IMR-90 (cell line): ENCODE measurements around the gene DRICH1. TPM values are rescaled to one million over a fixed set of nuclear protein-coding genes. Genes with fewer than 3 reads are reported as not detected.

Experiments used
- ATAC-seq: fragments of 200-7000 bp; cut with Tn5 transposase; 2 replicates; pipeline ENCODE4 v1.9.1; 2020; ENCODE audit warnings: low read depth, mild to moderate bottlenecking, moderate library complexity
- BruUV-seq: library from RNA; stranded (reverse); fragments of 400-500 nt; replicated peaks from 2 replicates; lab custom pipeline; 2021; lab: Mats Ljungman, UMichigan
- CTCF ChIA-PET: fragments of 300-600 bp; formaldehyde crosslinking; extraction: SDS; loops from one replicate; lab custom pipeline; 2021; ENCODE audit warnings: antibody characterized with exemption; lab: Yijun Ruan, JAX
- POLR2A ChIA-PET: fragments of 300-600 bp; sonication (Branson Sonifier 250); formaldehyde crosslinking; loops from one replicate; lab custom pipeline; 2022; ENCODE audit warnings: antibody characterized with exemption; ENCODE audit not compliant: unreplicated experiment; lab: Charles Lee
- DNase-seq: peaks from one replicate; pipeline ENCODE4 v3.0.0; 2013
- H2AFZ ChIP-seq: replicated peaks from 2 replicates; pipeline ENCODE3; 2013; ENCODE audit warnings: low read length, mild to moderate bottlenecking; ENCODE audit not compliant: poor library complexity
- H2AK5ac ChIP-seq: 2 replicates; pipeline ENCODE4 v1.6.1; 2013; ENCODE audit warnings: low read depth, low read length, inconsistent platforms
- H2AK9ac ChIP-seq: replicated peaks from 2 replicates; pipeline ENCODE3; 2013; ENCODE audit warnings: mild to moderate bottlenecking, low read depth, low read length, moderate library complexity; ENCODE audit not compliant: poor library complexity
- H2BK120ac ChIP-seq: 2 replicates; pipeline ENCODE4 v1.6.1; 2013; ENCODE audit warnings: low read depth, low read length, inconsistent platforms
- H2BK15ac ChIP-seq: 3 replicates; pipeline ENCODE4 v1.6.1; 2013; ENCODE audit warnings: low read depth, low read length, inconsistent platforms
- H2BK20ac ChIP-seq: 2 replicates; pipeline ENCODE4 v1.6.1; 2013; ENCODE audit warnings: low read depth, mild to moderate bottlenecking, inconsistent platforms, low read length, moderate library complexity
- H2BK5ac ChIP-seq: 2 replicates; pipeline ENCODE4 v1.6.1; 2013; ENCODE audit warnings: mild to moderate bottlenecking, low read depth, low read length, inconsistent platforms; ENCODE audit not compliant: poor library complexity, severe bottlenecking
- H3K14ac ChIP-seq: replicated peaks from 2 replicates; pipeline ENCODE4 v1.6.1; 2013; ENCODE audit warnings: low read depth, low read length, inconsistent platforms
- H3K18ac ChIP-seq: 2 replicates; pipeline ENCODE4 v1.6.1; 2013; ENCODE audit warnings: low read depth, low read length, control low read depth
- H3K23ac ChIP-seq: 2 replicates; pipeline ENCODE4 v1.6.1; 2013; ENCODE audit warnings: low read depth, low read length, inconsistent platforms
- H3K27ac ChIP-seq: 2 replicates; pipeline ENCODE4 v1.5.1; 2013; ENCODE audit warnings: mild to moderate bottlenecking, control low read depth, low read length; ENCODE audit not compliant: insufficient read depth
- H3K27me3 ChIP-seq: 2 replicates; pipeline ENCODE4 v1.6.1; 2013; ENCODE audit warnings: low read length; ENCODE audit not compliant: control insufficient read depth, insufficient read depth
- H3K36me3 ChIP-seq: 2 replicates; pipeline ENCODE4 v1.6.1; 2013; ENCODE audit warnings: low read length, mixed read lengths; ENCODE audit not compliant: control insufficient read depth, insufficient read depth
- H3K4ac ChIP-seq: 2 replicates; pipeline ENCODE4 v1.6.1; 2013; ENCODE audit warnings: low read depth, low read length, inconsistent platforms
- H3K4me1 ChIP-seq: 2 replicates; pipeline ENCODE4 v1.6.1; 2013; ENCODE audit warnings: low read length, mixed read lengths; ENCODE audit not compliant: control insufficient read depth, insufficient read depth
- H3K4me2 ChIP-seq: 2 replicates; pipeline ENCODE4 v1.6.1; 2013; ENCODE audit warnings: low read depth, mild to moderate bottlenecking, control low read depth, low read length, moderate library complexity
- H3K4me3 ChIP-seq: 2 replicates; pipeline ENCODE4 v1.5.1; 2013; ENCODE audit warnings: low read depth, mild to moderate bottlenecking, control low read depth, low read length, moderate library complexity; ENCODE audit not compliant: insufficient read depth
- H3K56ac ChIP-seq: 2 replicates; pipeline ENCODE4 v1.6.1; 2013; ENCODE audit warnings: low read length, inconsistent platforms; ENCODE audit not compliant: insufficient read depth; ENCODE audit errors: extremely low read depth
- H3K79me1 ChIP-seq, 2 experiments: 2 replicates each; pipeline ENCODE4 v1.6.1; 2013; ENCODE audit warnings: low read length in 2 of 2, inconsistent platforms in 1 of 2, low read depth in 1 of 2
- H3K9ac ChIP-seq: 2 replicates; pipeline ENCODE4 v1.6.1; 2013; ENCODE audit warnings: low read depth, low read length, control low read depth
- H3K9me1 ChIP-seq: 2 replicates; pipeline ENCODE4 v1.6.1; 2013; ENCODE audit warnings: low read length, inconsistent platforms; ENCODE audit not compliant: insufficient read depth
- H3K9me3 ChIP-seq: 2 replicates; pipeline ENCODE4 v1.6.1; 2013; ENCODE audit warnings: low read length; ENCODE audit not compliant: control insufficient read depth, insufficient read depth
- H4K20me1 ChIP-seq: 2 replicates; pipeline ENCODE4 v1.6.1; 2013; ENCODE audit warnings: low read length, inconsistent platforms; ENCODE audit not compliant: insufficient read depth
- H4K5ac ChIP-seq: 2 replicates; pipeline ENCODE4 v1.6.1; 2013; ENCODE audit warnings: mild to moderate bottlenecking, low read depth, low read length, control low read depth
- H4K8ac ChIP-seq, 2 experiments: 2 replicates each; pipeline ENCODE4 v1.6.1; 2013; ENCODE audit warnings: low read depth in 2 of 2, low read length in 2 of 2, control low read depth in 1 of 2, inconsistent platforms in 1 of 2
- H4K91ac ChIP-seq: 2 replicates; pipeline ENCODE4 v1.6.1; 2013; ENCODE audit warnings: low read depth, low read length, inconsistent platforms; ENCODE audit not compliant: insufficient read depth
- BHLHE40 ChIP-seq: fragments of 150-350 bp; IDR thresholded peaks from 2 replicates; pipeline ENCODE4 v1.6.1; 2016; ENCODE audit warnings: mild to moderate bottlenecking, low read depth, low read length
- CEBPB ChIP-seq: IDR thresholded peaks from 2 replicates; pipeline ENCODE4 v1.6.1; 2012; ENCODE audit warnings: low read depth, low read length, improper control_type of control experiment
- CHD1 ChIP-seq: IDR thresholded peaks from 2 replicates; pipeline ENCODE4 v1.6.1; 2012; ENCODE audit warnings: low read depth, low read length, improper control_type of control experiment
- CTCF ChIP-seq: conservative IDR thresholded peaks from 2 replicates; pipeline ENCODE4 v1.5.1; 2012; ENCODE audit warnings: mild to moderate bottlenecking, low read depth, low read length, improper control_type of control experiment
- ELK1 ChIP-seq: fragments of 150-350 bp; IDR thresholded peaks from 2 replicates; pipeline ENCODE4 v1.6.1; 2016; ENCODE audit warnings: low read depth, mild to moderate bottlenecking, low read length, moderate library complexity, borderline replicate concordance
- FOS ChIP-seq: fragments of 150-350 bp; IDR thresholded peaks from 2 replicates; pipeline ENCODE4 v1.6.1; 2016; ENCODE audit warnings: low read depth, low read length
- MAFK ChIP-seq: IDR thresholded peaks from 2 replicates; pipeline ENCODE4 v1.6.1; 2012; ENCODE audit warnings: low read depth, low read length, improper control_type of control experiment
- MAZ ChIP-seq: IDR thresholded peaks from 2 replicates; pipeline ENCODE4 v1.6.1; 2012; ENCODE audit warnings: low read depth, mild to moderate bottlenecking, low read length, improper control_type of control experiment, moderate library complexity, borderline replicate concordance
- MXI1 ChIP-seq: IDR thresholded peaks from 2 replicates; pipeline ENCODE4 v1.6.1; 2012; ENCODE audit warnings: low read depth, mild to moderate bottlenecking, low read length, moderate library complexity, borderline replicate concordance
- NFE2L2 ChIP-seq: fragments of 150-350 bp; IDR thresholded peaks from 2 replicates; pipeline ENCODE4 v1.6.1; 2016; ENCODE audit warnings: low read depth, mild to moderate bottlenecking, low read length
- POLR2A ChIP-seq: IDR thresholded peaks from 2 replicates; pipeline ENCODE4 v1.6.1; 2012; ENCODE audit warnings: mild to moderate bottlenecking, low read depth, low read length
- RAD21 ChIP-seq: IDR thresholded peaks from 2 replicates; pipeline ENCODE4 v1.6.1; 2012; ENCODE audit warnings: low read length, improper control_type of control experiment
- RFX5 ChIP-seq: IDR thresholded peaks from 2 replicates; pipeline ENCODE4 v1.8.0; 2012; ENCODE audit warnings: low read depth, mild to moderate bottlenecking, low read length, moderate library complexity
- SMC3 ChIP-seq: fragments of 150-350 bp; IDR thresholded peaks from 2 replicates; pipeline ENCODE4 v1.6.1; 2016; ENCODE audit warnings: low read depth, mild to moderate bottlenecking, antibody characterized with exemption, low read length, moderate library complexity
- USF2 ChIP-seq: fragments of 150-350 bp; IDR thresholded peaks from 2 replicates; pipeline ENCODE4 v1.6.1; 2017; ENCODE audit warnings: mild to moderate bottlenecking, antibody characterized with exemption, low read length, low read depth
- WGBS, 2 experiments: methylation state at CpG; one replicate each; pipeline versions ENCODE4 v1.1.5 to v1.1.7; 2013; ENCODE audit warnings: missing lambda C conversion rate in 2 of 2; ENCODE audit not compliant: insufficient read length in 1 of 2; ENCODE audit errors: extremely low coverage in 2 of 2; 5-methylcytosine and 5-hydroxymethylcytosine counted together
- dilution Hi-C: fragments of 300-500 bp; cut with HindIII; formaldehyde crosslinking; loops from one replicate; pipeline ENCODE4 v1.14.3; 2018; ENCODE audit warnings: low sequenced_read_pairs; ENCODE audit not compliant: unreplicated experiment
- in situ Hi-C: fragments of 300-500 bp; cut with MboI; formaldehyde crosslinking; loops from 3 replicates; pipeline ENCODE4 v1.14.3; 2019; ENCODE audit warnings: low sequenced_read_pairs, inconsistent platforms, mixed read lengths
- intact Hi-C: fragments of 100-400 bp; cut with micrococcal nuclease; formaldehyde crosslinking; loops from 2 replicates; pipeline ENCODE4 v1.10.0; 2022
- polyA plus RNA-seq, 3 experiments: library from polyadenylated mRNA; depleted of rRNA; stranded (reverse); fragments of >200 nt; gene quantifications; 2 replicates each; pipeline ENCODE4 v1.2.3, GENCODE V29; 2012; ENCODE audit warnings: low replicate concordance in 1 of 3
- total RNA-seq: library from RNA; depleted of rRNA; stranded (reverse); fragments of >200 nt; gene quantifications from 2 replicates; pipeline ENCODE4 v1.2.3, GENCODE V29; 2012

DRICH1 gene
- total and polyA plus RNA-seq, 2 of the 4 experiments (the other 2 are of a cell fraction) = 0.14 TPM; not detected in 1

GRCh38 chr22:23591846-23592245 is 40.3 kb downstream of the DRICH1 start:
- intact Hi-C loops = loop anchor here (1.0 to 10.0 kb wide), 3 partner anchors 51 to 627 kb away; no protein-coding TSS in a partner anchor
- CTCF ChIA-PET = interaction anchor here (0.6 to 1.5 kb wide), 7 partner anchors 8 to 259 kb away, joined by 3 to 5 read pairs (median 3); no protein-coding TSS in a partner anchor
- no peak overlapping the region for H4K8ac ChIP-seq

More at GRCh38 chr22:23591846-23592245, 40.3 kb downstream of the DRICH1 start:
- Histone ChIP-seq H3K4me2 (no peak overlapping the region), H2AK5ac (no peak overlapping the region), H3K4me1 (no peaks in the 10 kb centered on the region; the same call in 1 of the 2 replicates), H3K9me3 (no peaks in the 10 kb centered on the region), H3K56ac (no peak overlapping the region), H3K36me3 (no peaks in the 10 kb centered on the region), H3K79me1 (no peaks in the 10 kb centered on the region), H3K27ac (no peak overlapping the region), H4K20me1 (no peaks in the 10 kb centered on the region), H3K9me1 (no peaks in the 10 kb centered on the region), H4K91ac (no peak overlapping the region), H3K9ac (no peak overlapping the region), H2AK9ac (no peak overlapping the region), H2AFZ (no peak overlapping the region), H2BK20ac (no peak overlapping the region), H2BK15ac (no peak overlapping the region), H3K18ac (no peak overlapping the region), H3K4me3 (no peak overlapping the region), H2BK120ac (no peak overlapping the region), H3K4ac (no peak overlapping the region), H2BK5ac (no peak overlapping the region), H3K27me3 (peaks cover 2% of the 10 kb centered on the region), H3K14ac (no peak overlapping the region), H4K5ac (no peak overlapping the region), H3K23ac (no peak overlapping the region)
- POLR2A ChIA-PET = no interaction called here
- DNase-seq (no peak), ATAC-seq (no peak)
- WGBS, 2 experiments = 93% methylated on average over 5 of the region's 7 CpGs; no CpG with 5 or more reads in 1 of the 2 experiments
- dilution Hi-C loops (no loop called here), in situ Hi-C loops (loop anchor here (10.0 kb wide), 1 partner anchor 1843 kb away; no protein-coding TSS in a partner anchor)
- no TSS peak for BruUV-seq
- TF ChIP-seq NFE2L2 (no peak), CEBPB (no peak), CTCF (no peak), MAFK (no peak), POLR2A (no peak), FOS (no peak), ELK1 (no peak), MAZ (no peak), USF2 (no peak), RFX5 (no peak), MXI1 (no peak), BHLHE40 (no peak), CHD1 (no peak), RAD21 (no peak), SMC3 (no peak)
